Muscle of arm (tissue), 12 donors: ENCODE results near the gene DDIT4. TPM values are rescaled to one million over a fixed set of nuclear protein-coding genes. Genes with fewer than 3 reads are reported as not detected.
A peak's percentile ranks its signal among the peaks of the same experiment; 100 is the strongest.
"Not testable (repeated sequence)": the region's sequence is repeated elsewhere in the genome, so short reads cannot be mapped to it uniquely, and the experiment has no call there.

Experiments used
- DNase-seq: peaks from one replicate; pipeline ENCODE4 v3.0.0-alpha.2; 2013
- polyA plus RNA-seq, 12 donors: library from polyadenylated mRNA; unstranded; fragments of 120-200 nt; gene quantifications; one replicate each; pipeline ENCODE4 v1.2.1, GENCODE V29; 2013; ENCODE audit not compliant: insufficient read length in 12 of 12

The DDIT4 gene
- polyA plus RNA-seq, 12 donors: 31.5 to 94.3 (median 47.9) TPM; not detected in 1

DNA sequence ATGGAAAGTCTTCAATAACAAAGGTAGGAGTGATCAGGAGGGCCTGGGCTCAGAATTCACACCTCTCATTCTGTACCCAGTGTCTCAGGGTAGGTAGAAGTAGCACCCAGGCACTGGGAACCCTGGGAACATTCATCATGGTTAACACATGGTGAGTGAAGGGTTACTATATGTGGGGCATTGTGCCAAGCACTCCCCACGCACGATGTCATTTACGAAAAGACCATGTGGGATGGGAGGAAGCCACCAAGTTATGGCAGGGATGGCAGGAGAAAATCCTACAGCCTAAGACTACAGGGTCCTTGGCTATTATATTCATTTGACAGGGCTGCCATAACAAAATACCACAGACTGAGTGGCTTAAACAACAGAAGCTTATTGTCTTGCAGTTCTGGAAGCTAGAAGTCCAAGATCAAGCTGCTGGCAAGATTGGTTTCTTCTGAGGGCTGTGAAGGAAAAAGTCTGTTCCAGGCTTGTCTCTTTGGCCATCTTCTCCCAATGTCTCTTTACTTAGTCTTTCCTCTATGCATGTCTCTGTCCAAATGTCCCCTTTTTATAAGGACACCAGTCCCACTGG is 27.7 kb upstream of the DDIT4 start:
- DNase-seq: no peak

DNA sequence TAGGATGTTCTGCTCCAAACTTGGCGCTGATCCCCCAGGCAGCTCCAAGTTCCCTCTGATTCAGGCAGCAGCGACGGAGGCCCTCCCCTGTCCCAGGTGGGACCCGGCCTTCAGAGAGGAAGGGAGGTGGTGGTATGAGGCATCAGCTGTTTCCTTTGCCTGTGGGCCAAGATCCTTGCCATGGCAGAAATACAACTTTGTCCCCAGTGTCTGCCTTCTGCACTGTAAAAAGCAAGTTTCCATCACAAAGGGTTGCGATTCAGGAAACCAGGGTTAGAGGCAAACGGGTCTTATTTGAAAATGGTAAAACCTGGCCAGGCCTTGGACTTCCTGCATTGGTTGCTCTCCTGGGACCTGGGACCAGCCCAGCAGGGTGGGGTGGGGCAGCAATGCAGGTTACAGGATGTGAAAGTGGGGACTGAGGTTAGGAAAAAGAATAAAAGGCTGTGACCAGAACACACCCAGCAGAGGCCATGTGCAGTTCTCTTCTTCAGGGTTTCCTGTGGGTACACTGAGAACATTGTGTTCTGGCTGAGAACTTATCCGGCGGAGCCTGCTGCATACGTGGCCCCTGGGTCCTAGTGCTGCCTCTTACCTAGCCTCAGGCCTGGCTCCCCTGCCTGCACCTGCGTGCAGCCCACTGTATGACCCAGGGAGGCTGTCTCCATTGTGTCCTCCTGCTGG is 25.1 kb upstream of the DDIT4 start:
- DNase-seq: peak; percentile 91

DNA sequence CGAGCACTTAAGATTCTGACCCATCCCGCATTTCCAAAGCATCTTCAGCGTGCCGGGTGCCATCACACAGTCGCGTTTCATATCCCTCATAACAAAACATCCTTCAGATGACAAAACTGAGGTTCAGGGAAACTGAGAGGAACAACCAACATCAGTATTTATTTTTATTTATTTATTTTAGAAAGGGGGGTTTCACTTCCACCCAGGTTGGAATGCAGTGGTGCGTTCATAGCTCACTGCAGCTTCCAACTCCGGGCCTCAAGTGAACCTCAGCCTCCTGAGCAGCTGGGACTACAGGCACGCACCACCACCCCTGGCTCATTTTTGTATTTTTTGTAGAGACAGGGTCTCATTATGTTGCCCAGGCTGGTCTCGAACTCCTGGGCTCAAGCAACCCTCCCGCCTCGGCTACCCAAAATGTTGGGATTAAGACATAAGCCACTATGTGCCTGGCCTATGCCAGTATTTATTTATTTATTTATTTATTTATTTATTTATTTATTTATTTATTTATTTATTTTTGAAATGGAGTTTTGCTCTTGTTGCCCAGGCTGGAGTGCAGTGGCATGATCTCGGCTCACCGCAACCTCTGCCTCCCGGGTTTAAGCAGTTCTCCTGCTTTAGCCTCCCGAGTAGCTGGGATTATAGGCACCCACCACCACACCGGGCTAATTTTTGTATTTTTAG is 24.4 kb upstream of the DDIT4 start:
- not testable (repeated sequence) for DNase-seq

DNA sequence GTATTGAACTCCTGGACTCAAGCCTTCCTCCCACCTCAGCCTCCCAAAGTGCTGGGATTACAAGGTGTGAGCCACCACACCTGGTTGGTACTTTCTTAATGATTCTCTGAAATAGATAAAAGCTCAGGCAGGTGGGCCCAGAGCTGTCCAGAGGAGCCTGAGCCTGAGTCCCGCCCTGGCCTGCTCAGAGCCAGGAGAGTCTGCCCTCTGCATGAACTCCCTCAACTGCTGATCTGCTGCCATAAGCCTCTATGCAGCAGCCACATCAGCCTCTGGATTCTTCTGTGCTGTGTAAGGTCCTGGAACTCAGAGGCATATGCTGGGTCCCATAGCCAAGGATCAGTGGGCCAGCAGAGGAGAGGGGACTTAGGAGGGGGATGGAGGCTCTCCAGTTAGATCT is 23.1 kb upstream of the DDIT4 start:
- peak; percentile 90 for DNase-seq

DNA sequence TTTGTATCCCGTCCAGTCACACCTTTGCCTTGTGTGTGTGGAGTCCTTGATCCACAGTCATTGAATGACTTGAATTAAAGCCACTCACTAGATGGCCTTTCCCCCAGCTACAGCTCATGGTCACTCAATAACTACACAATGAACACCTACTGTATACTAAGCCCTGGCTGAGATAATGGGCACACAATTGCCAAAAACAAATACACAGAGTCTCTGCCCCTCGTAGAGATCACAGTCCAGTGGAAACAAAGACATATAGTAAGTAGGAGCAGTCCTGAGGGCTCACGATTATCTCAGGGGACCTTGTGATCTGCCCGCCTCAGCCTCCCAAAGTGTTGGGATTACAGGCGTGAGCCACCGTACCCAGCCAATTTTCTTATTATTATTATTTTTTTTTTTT is 22.1 kb upstream of the DDIT4 start:
- no peak for DNase-seq

DNA sequence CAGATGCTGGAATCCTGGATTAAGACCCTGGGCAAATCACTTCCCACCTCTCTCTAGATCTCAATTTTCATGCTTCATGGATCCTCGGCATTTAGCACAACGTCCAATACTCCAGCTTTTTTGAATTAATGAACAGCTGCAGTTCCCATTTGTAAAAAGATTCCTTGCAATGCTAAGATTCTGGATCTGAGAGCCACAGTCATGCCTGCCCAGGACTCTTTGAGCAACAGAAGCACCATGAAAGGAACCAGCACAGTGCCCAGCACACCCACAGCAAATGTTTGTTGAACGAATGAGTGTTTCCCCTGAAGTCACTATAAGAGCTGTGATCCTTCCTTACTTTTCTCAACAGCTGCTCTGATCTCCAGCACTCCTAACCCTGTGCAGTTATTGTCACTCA is 20.8 kb upstream of the DDIT4 start:
- DNase-seq: peak; percentile 48

DNA sequence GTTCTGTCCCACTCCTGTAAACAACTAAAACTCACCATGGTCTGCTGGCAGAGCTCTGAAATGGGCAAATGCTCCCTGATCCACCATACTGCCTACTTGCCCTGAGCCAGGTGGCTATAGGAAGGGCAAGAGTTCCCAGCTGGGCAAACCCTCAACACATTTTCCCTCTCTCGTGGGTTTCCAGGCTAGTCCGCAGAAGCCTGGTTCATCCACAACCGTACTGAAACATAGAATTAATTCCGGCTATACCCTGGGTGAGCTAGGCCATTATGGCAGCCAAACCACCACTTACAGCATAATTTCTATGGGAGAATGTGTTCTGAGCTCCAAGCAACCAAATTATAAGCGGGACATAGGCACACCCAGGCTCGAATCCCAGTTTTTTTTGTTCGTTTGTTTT is 20.1 kb upstream of the DDIT4 start:
- no peak for DNase-seq

DNA sequence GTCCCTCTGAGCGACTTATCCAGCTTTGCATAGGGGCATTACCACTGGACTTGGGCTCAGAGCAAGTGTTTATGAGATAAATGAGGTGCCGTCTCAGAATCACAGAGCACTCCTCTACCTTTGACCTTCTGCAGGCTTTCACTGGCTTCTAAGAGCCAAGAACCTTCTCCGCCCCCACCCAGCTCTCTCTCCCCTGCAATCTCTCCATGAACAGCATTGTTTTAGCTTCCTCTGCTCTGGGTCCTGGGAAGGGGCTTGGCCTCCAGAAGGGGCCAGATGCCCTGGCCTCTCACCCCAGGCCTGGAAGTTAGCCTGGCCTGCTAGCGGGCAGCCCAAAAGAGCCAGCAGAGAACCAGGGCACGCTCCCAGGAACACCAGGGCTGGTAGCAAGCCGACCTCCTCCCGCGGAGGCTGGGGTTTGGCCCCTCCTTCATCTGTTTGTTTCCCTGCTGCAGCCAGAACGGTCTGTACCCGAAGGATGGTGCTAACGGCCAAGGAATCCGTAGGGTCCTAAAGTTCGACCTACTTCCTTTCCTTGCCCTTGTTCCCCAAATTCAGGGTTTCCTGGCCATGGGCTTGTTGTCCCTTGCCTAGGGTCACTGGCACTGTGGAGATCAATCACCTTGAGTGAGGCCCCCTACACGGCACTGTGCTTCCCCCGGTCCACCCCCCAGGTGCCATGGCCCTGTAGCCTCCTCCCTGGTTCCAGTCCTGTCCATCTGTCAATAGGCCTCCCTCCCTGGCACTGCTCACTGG is 18.7 kb upstream of the DDIT4 start:
- DNase-seq: peak; percentile 88

DNA sequence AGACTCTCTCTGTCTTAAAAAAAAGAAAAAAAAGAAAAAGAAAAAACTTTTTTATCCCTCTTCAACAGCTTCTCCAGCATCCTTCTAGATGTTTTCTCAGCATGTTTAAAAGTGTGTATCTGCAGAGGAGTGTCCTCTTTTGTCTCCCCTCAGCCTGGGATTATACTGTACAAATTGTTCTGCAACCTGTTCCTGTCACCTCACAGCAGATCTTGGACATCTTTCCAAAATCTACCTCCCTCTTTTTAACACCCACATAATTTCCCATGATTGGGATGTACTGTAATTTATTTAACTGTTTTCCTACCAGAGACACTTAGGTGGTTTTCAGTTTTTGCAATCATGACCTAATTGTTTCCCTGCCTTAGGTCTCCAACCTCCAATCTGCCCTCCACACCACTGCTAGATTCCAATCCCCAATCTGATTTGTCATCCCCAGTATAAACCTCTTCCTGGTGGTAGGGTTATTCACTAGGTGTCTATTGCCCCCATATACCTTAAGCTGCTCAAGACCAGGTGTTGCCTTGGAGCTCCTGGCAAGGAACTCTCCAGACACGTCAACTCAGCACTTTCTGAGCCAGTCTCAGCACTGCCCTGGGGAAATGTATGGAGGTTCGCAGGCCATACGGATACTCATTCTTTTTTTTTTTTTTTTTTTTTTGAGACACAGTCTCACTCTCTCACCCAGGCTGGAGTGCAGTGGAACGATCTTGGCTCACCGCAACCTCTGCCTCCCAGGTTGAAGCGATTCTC is 17.6 kb upstream of the DDIT4 start:
- DNase-seq: no peak

DNA sequence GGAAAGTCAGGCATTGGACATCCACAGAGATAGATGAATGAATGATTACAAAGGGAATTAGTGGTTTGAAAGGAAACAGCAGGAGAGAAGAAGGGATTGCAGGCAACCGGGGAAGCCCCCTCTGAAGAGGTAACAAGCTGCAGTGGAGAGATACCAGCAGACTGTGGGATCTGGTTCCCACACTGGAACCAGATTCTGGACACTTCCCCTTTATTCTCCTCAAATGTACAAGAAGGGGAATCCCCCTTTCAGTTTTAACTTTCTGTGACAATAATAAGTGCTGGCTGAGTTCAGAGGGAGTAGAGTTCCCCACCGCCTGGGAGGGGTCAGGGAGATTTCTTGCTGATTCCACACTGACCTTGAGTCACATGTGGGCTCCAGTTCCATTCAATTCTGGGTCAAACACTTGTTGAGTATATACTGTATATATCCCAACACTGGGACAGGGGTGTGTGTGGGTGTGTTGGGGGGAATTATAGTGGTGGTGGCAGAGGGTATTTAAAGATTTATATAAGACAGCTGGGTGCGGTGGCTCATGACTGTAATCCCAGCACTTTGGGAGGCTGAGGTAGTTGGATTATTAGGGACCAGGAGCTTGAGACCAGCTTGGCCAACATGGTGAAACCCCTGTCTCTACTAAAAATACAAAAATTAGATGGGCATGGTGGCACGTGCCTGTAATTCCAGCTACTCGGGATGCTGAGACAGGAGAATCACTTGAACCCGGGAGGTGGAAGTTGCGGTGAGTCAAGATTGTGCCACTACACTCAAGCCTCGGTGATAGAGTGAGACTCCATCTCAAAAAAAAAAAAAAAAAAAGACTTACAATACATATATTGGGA is 16.5 kb upstream of the DDIT4 start:
- DNase-seq: no peak

DNA sequence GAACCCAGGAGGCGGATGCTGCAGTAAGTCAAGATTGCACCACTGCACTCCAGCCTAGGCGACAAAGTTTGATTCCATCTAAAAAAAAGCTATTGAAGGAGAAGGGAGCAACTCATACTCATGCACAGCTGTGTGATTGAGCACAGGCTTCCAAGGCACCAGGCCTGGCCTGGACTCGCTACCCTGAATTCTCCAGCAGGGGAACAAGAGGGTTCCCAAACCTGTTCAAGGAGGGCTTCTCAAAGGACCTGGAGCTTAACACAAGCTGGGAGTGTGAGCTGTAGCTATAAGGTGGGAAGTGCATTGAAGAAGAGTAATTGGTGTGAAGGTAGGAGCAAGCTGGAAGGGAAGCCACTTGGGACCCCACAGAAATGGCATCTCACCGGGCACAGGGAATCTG is 15.1 kb upstream of the DDIT4 start:
- DNase-seq: no peak

DNA sequence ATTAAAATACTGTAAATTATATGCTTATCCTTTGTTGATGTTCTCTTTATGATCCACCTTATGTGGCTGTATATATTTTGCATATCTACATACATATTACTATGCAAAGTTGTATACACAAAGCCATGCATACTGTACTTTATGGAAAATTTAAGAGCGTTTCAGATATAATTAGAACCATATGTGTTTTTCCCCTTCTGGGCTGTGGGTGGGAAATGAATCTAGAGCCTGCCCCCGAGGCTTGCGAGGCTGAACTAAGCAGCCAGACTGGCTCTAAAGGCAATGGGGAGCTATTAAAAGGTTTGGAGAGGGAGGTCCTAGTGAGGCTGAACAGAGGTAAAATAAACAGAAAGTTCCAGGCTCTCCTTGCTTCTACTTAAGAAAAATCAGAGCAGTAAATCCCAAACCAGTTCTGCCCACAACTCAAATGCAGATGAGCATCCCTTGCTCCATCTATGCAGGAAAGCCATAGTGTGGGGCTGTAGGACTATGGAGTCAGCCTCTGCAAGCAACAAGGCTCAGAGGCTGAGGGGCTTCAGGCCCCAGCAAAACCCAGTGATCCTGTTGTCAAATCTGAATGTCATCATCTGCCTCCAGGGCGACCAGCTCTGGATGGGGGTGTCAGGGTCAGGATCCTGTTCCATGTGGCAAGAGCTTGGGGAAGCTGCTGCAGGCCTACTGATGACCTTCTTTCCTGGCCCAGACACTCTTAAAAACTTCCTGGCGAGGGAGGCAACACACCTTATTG is 14.1 kb upstream of the DDIT4 start:
- peak; percentile 82 for DNase-seq

DNA sequence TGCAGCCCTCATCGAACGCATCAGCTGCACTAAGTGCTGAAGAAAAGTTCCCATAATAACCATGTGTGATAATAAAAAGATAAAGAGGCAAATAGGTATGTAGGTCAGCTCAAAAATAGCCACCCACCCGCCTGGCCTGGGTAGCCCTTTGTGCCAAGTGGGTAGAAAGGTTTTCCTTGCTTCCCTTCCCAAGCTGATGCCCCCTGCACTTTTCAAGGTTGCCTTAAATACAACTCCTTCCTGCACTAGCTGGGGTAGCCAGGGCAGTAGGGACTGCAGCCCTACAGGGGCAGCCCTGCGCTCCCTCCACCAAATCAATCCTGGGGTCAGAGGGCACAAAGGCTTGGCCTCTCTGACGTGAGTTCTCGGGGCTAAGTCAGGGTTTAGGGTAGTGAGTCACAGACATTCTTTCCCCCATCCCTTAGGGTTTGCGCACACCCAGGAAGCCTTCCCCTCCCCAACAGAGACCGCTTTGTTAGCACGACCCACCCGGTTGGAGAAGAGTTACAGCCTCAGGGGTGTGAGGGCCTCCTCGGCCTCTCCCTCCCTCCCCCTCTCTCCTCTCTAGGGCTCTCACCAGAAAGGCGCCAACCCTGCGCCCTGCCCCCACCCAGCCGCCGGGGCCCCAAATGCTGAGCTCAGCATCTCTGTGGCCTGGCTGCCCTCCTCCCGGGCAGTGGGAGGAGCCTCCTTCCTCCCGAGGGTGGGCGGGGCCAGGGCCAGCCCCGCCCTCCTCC is 13.3 kb upstream of the DDIT4 start:
- peak; percentile 91 for DNase-seq

DNA sequence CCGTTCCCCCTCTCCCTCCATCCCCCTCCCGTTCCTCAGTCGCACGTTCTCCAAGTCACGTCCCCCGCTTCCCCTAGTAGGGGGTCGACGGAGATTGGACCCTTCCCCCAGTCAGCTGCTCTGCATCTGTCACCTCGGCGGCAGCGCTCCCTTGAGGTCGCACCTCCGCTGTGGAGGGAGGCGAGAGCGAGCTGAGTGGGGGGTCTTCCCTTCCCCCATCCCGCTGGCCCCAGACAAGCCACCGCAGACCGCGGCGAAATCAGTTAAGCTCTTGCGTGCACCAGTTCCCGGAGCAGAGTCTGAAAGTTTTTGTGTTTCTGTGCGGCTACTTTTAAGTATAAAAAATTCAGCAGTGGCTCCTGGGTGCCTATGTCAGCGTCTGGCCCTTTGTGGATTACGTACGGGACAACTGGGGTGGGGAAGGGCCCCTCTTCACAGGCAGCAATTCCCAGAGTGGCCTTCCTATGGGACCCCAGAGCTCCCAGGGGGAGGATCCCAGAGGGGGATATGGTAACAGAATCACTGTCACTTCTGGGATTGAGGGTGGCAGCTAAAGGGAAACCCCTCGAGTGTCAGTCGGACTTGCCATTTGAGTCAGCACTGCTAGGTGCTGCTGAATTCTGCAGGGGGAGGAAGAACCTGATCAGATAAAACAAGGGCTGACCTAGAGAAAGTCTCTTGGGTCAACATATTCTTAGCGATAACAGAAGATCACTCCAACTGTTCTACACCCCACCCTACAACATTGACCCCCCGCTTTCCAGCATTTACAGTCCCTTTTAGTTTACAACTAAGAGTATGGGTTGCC is 12.5 kb upstream of the DDIT4 start:
- no peak for DNase-seq

DNA sequence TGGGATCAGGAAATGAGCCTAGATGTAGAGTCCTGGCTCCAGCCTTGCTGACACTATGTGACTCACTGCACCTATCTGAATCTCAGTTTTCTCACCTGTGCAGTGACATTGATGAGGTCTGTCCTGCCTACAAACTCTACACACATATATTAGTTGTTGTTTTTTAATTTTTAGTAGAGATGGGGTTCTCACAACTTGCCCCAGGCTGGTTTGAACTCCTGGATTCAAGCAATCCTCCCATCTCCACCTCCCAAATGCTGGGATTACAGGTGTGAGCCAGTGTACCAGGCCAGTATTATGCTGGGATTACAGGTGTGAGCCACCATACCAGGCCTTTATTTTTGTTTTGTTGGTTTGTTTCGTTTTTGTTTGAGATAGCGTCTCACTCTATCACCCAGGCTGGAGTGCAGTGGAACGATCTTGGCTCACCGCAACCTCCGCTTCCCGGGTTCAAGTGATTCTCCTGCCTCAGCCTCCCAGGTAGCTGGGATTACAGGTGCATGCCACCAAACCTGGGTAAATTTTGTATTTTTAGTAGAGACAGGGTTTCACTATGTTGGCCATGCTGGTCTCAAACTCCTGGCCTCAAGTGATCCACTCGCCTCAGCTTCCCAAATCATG is 11.8 kb upstream of the DDIT4 start:
- no peak for DNase-seq

DNA sequence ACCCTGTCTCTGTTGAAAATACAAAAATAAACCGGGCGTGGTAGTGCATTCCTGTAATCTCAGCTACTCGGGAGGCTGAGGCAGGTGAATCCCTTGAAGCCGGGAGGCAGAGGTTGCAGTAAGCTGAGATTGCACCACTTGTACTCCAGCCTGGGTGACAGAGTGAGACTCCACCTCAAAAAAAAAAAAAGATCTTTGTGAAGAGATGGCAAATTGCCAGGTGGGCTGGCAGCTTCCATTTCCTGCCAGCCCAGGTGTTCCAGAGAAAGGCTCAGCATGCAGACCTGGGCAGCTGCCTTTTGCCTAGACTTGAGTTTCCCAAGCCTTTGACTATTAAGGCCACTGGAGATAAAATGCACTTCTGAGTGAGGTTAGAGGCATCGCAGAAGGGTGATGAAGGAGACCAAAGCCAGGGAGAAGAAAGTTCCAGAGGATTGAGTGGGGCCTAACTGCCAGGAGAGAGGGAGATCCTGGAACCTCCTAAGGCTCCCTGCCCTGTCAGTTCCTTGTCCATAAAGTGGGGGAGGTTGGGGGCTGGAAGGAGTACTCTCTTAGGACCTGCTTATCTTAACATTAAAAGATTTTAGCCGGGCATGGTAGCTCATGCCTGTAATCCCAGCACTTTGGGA is 10.0 kb upstream of the DDIT4 start:
- no peak for DNase-seq

DNA sequence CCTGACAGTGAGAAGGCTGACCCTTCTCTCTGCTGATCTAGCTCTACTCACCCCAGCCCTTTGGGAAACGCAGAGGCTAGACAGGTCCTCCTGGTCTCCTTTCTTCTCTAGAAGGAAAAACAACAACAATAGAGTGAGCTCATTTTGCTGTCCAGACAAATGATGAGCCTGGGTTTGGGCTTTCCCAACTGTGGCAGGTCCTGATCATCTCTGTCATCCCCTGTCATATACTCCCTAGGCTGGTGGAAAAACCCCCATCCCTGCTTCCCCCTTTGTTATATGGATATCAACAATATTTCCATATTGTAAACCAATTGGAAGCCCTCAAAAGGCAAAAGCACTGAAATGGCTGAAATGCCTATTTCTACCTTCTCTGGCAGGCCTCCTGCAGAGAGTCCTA is 9.2 kb upstream of the DDIT4 start:
- no peak for DNase-seq

DNA sequence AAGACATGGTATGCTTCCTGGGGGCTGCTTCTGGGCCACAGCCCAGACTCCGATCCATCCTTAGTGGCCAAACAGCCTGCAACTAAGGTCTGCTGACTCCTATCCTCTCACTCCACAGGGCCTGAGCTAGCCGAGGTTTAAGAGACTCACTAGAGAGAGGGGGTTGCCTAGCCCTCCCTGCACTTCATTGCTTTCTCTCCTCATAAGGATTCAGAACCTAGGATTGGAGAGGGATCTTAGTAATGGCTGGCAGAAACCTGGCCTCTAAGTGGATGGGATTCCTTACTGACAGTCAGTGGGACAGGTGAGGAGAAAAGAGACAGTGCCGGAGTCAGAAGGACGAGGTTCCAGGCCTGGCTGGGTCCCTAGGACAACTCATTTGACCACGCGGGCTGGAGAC is 8.2 kb upstream of the DDIT4 start:
- DNase-seq: no peak
